OCI-LY3 (cell line): Measurements from ENCODE around the gene KIAA0513.

ENCODE experiments used
- EZH2phosphoT487 ChIP-seq: fragments of 200-600 bp; shearing (Covaris generic); IDR thresholded peaks from 2 replicates; pipeline ENCODE4 v1.6.1; 2018; ENCODE audit warnings: antibody characterized with exemption, mixed run types, low read depth
- TF ChIP-seq, protein P1 (sequence below): fragments of 200-600, 300-600 bp; sonication (generic); IDR thresholded peaks from 2 replicates; pipeline ENCODE4 v1.5.1; 2014; ENCODE audit warnings: antibody characterized with exemption, low read length, low read depth

DNA sequence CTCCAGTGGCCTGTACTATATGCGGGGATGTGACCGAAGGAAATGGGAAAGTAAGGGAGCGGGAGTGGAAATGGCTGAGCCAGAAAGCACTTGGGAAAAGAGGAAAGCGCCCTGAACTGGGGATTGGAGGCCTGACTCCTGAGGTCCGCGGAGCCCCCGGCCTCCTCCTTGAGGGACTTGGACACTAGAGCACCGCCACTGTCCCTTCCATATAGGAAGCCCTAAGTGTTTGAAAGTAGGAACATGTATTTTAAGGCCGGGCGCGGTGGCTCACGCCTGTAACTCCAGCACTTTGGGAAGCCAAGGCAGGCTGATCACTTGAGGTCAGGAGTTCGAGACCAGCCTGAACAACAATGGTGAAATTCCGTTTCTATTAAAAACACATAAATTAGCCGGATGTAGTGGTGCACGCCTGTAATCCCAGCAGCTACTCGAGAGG lies 15.7 kb upstream of the KIAA0513 start:
- TF ChIP-seq, protein P1, sequence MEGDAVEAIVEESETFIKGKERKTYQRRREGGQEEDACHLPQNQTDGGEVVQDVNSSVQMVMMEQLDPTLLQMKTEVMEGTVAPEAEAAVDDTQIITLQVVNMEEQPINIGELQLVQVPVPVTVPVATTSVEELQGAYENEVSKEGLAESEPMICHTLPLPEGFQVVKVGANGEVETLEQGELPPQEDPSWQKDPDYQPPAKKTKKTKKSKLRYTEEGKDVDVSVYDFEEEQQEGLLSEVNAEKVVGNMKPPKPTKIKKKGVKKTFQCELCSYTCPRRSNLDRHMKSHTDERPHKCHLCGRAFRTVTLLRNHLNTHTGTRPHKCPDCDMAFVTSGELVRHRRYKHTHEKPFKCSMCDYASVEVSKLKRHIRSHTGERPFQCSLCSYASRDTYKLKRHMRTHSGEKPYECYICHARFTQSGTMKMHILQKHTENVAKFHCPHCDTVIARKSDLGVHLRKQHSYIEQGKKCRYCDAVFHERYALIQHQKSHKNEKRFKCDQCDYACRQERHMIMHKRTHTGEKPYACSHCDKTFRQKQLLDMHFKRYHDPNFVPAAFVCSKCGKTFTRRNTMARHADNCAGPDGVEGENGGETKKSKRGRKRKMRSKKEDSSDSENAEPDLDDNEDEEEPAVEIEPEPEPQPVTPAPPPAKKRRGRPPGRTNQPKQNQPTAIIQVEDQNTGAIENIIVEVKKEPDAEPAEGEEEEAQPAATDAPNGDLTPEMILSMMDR, result no peak
- no peak for TF ChIP-seq EZH2phosphoT487
